Hepatocyte (in vitro differentiated cells): ENCODE measurements around the gene CBX7. TPM values are rescaled to one million over a fixed set of nuclear protein-coding genes. Genes with fewer than 3 reads are reported as not detected.

Experiments
- DNase-seq: peaks from one replicate; pipeline ENCODE4 v3.0.0-alpha.2; 2016; ENCODE audit warnings: low spot score
- H2AFZ ChIP-seq: fragments of 200-600 bp; sonication (generic); 2 replicates; pipeline ENCODE4 v1.6.0; 2016; ENCODE audit warnings: antibody characterized with exemption, mild to moderate bottlenecking
- H3K27ac ChIP-seq: fragments of 200-600 bp; sonication (generic); 2 replicates; pipeline ENCODE4 v1.5.1; 2016; ENCODE audit warnings: mild to moderate bottlenecking
- H3K27me3 ChIP-seq: fragments of 200-600 bp; sonication (generic); 2 replicates; pipeline ENCODE4 v1.6.1; 2016
- H3K36me3 ChIP-seq: fragments of 200-600 bp; sonication (generic); replicated peaks from 2 replicates; pipeline ENCODE4 v1.5.1; 2016; ENCODE audit warnings: low read depth; ENCODE audit not compliant: insufficient read depth
- H3K4me1 ChIP-seq: fragments of 200-600 bp; sonication (generic); 2 replicates; pipeline ENCODE4 v1.5.1; 2016; ENCODE audit warnings: mild to moderate bottlenecking, moderate library complexity; ENCODE audit not compliant: insufficient read depth
- H3K4me2 ChIP-seq: fragments of 200-600 bp; sonication (generic); 2 replicates; pipeline ENCODE4 v1.6.0; 2016
- H3K4me3 ChIP-seq: fragments of 200-600 bp; sonication (generic); 2 replicates; pipeline ENCODE4 v1.5.1; 2016; ENCODE audit warnings: mild to moderate bottlenecking
- H3K79me2 ChIP-seq: fragments of 200-600 bp; sonication (generic); 2 replicates; pipeline ENCODE4 v1.6.0; 2017; ENCODE audit warnings: mild to moderate bottlenecking
- H3K9me2 ChIP-seq: fragments of 200-600 bp; sonication (generic); replicated peaks from 2 replicates; pipeline ENCODE4 v1.6.0; 2017; ENCODE audit warnings: mild to moderate bottlenecking; ENCODE audit not compliant: insufficient read depth
- H3K9me3 ChIP-seq: fragments of 200-600 bp; sonication (generic); 2 replicates; pipeline ENCODE4 v1.5.1; 2016; ENCODE audit warnings: low read depth, mild to moderate bottlenecking
- H4K20me1 ChIP-seq: fragments of 200-600 bp; sonication (generic); 2 replicates; pipeline ENCODE4 v1.6.0; 2016; ENCODE audit warnings: mild to moderate bottlenecking; ENCODE audit not compliant: insufficient read depth, poor library complexity, severe bottlenecking
- EZH2 ChIP-seq: fragments of 200-600 bp; sonication (generic); IDR thresholded peaks from 2 replicates; pipeline ENCODE4 v1.6.1; 2016; ENCODE audit warnings: antibody characterized with exemption, mild to moderate bottlenecking, borderline replicate concordance
- EZH2phosphoT487 ChIP-seq: fragments of 200-600 bp; sonication (generic); IDR thresholded peaks from one replicate; pipeline ENCODE4 v1.6.1; 2018; ENCODE audit warnings: antibody characterized with exemption, mild to moderate bottlenecking, low read depth, moderate library complexity; ENCODE audit not compliant: unreplicated experiment, severe bottlenecking
- WGBS: methylation state at CpG from one replicate; pipeline ENCODE4 v1.1.6; 2016; ENCODE audit warnings: low lambda C conversion rate; ENCODE audit errors: missing lambda C conversion rate; 5-methylcytosine and 5-hydroxymethylcytosine counted together
- polyA plus RNA-seq: library from polyadenylated mRNA; unstranded; fragments of >200 nt; fragmentation: Nextera tagmentation; extraction: Ambion mirVana; gene quantifications from 2 replicates; pipeline ENCODE4 v1.2.1, GENCODE V29; 2016
- total RNA-seq: library from RNA; depleted of rRNA; stranded (reverse); fragments of >200 nt; gene quantifications from 2 replicates; pipeline ENCODE4 v1.2.3, GENCODE V29; 2014
- TF ChIP-seq, protein P1 (sequence below): fragments of 200-600 bp; sonication (generic); IDR thresholded peaks from 2 replicates; pipeline ENCODE4 v1.5.1; 2016; ENCODE audit warnings: antibody characterized with exemption, mild to moderate bottlenecking; ENCODE audit not compliant: poor library complexity

Gene CBX7
- total and polyA plus RNA-seq, 2 experiments from 2014 or later, result 4.2 to 9.6 TPM

GRCh38 chr22:39117585-39118191, 34.8 kb downstream of the CBX7 start:
- Histone ChIP-seq H3K27ac (no peak overlapping the region), H3K79me2 (no peaks in the 10 kb centered on the region), H3K27me3 (peaks cover 9% of the 10 kb centered on the region), H4K20me1 (no peaks in the 10 kb centered on the region), H3K4me2 (no peak overlapping the region), H2AFZ (no peak overlapping the region), H3K4me3 (no peak overlapping the region), H3K4me1 (peaks cover 8% of the 10 kb centered on the region), H3K36me3 (no peaks in the 10 kb centered on the region), H3K9me2 (no peaks in the 10 kb centered on the region), H3K9me3 (no peaks in the 10 kb centered on the region)
- WGBS, result 68% methylated on average over 14 of the region's 14 CpGs
- TF ChIP-seq, protein P1, sequence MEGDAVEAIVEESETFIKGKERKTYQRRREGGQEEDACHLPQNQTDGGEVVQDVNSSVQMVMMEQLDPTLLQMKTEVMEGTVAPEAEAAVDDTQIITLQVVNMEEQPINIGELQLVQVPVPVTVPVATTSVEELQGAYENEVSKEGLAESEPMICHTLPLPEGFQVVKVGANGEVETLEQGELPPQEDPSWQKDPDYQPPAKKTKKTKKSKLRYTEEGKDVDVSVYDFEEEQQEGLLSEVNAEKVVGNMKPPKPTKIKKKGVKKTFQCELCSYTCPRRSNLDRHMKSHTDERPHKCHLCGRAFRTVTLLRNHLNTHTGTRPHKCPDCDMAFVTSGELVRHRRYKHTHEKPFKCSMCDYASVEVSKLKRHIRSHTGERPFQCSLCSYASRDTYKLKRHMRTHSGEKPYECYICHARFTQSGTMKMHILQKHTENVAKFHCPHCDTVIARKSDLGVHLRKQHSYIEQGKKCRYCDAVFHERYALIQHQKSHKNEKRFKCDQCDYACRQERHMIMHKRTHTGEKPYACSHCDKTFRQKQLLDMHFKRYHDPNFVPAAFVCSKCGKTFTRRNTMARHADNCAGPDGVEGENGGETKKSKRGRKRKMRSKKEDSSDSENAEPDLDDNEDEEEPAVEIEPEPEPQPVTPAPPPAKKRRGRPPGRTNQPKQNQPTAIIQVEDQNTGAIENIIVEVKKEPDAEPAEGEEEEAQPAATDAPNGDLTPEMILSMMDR, result peak; percentile 46
- TF ChIP-seq EZH2phosphoT487, result no peak
- peak; percentile 62 for DNase-seq

GRCh38 chr22:39115977-39116621, 36.4 kb downstream of the CBX7 start:
- Histone ChIP-seq H3K4me3 (no peak overlapping the region), H3K4me1 (peaks cover 8% of the 10 kb centered on the region), H3K36me3 (no peaks in the 10 kb centered on the region), H3K27me3 (peaks cover 9% of the 10 kb centered on the region), H4K20me1 (no peaks in the 10 kb centered on the region), H3K9me3 (no peaks in the 10 kb centered on the region), H2AFZ (no peak overlapping the region), H3K27ac (no peak overlapping the region), H3K79me2 (no peaks in the 10 kb centered on the region), H3K4me2 (no peak overlapping the region), H3K9me2 (no peaks in the 10 kb centered on the region)
- 85% methylated on average over 9 of the region's 9 CpGs for WGBS
- TF ChIP-seq EZH2phosphoT487, result no peak
- TF ChIP-seq, protein P1, result no peak
- TF ChIP-seq EZH2, result no peak
- no peak for DNase-seq

DNA sequence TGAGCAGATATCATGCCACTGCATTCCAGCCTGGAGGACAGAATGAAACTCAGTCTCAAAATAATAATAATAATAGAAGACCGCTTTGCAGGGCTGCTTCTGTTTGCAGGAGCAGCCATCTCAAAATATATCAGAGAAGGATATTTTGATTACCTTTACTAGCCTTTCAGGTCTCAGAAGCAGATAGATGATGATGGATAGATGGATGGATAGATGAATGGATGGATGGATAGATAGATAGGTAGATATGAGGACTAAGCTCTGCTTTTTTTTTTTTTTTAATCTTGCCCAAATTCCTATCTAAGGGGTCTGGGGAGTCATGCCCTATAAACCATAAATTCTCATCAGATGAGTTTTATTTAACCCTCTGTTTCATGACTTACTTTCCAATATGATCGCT, 36.9 kb downstream of the CBX7 start:
- WGBS, result 97% methylated on average over 2 of the region's 2 CpGs

More for the DNA sequence above, 36.9 kb downstream of the CBX7 start:
- no peak overlapping the region for H2AFZ ChIP-seq
- TF ChIP-seq EZH2 (no peak), EZH2phosphoT487 (no peak)
- TF ChIP-seq, protein P1, result no peak
- H3K36me3 ChIP-seq, result no peaks in the 10 kb centered on the region
- H3K4me3 ChIP-seq, result no peak overlapping the region
- no peak for DNase-seq
- peaks cover 9% of the 10 kb centered on the region for H3K27me3 ChIP-seq
- peaks cover 8% of the 10 kb centered on the region for H3K4me1 ChIP-seq
- H3K79me2 ChIP-seq, result no peaks in the 10 kb centered on the region
- no peaks in the 10 kb centered on the region for H3K9me3 ChIP-seq
- H3K27ac ChIP-seq, result no peak overlapping the region
- H3K9me2 ChIP-seq, result no peaks in the 10 kb centered on the region
- H3K4me2 ChIP-seq, result no peak overlapping the region
- no peaks in the 10 kb centered on the region for H4K20me1 ChIP-seq
